HG02678 (cell line): ENCODE results near the gene EEIG1.

Experiments used
- ATAC-seq: cut with Tn5 transposase; IDR thresholded peaks from one replicate; pipeline ENCODE4 v1.9.1; 2021; ENCODE audit warnings: mild to moderate bottlenecking, moderate library complexity; ENCODE audit not compliant: unreplicated experiment

Gene EEIG1

GRCh38 chr9:127961155-127961490, 19.7 kb downstream of the EEIG1 start:
- ATAC-seq = no peak

- ATAC-seq = no peak
Measured at GRCh38 chr9:127960410-127961154, 20.2 kb downstream of the EEIG1 start.

- no peak for ATAC-seq
Measured at GRCh38 chr9:127959841-127960409, 20.9 kb downstream of the EEIG1 start.

GRCh38 chr9:127959398-127959797, 21.4 kb downstream of the EEIG1 start:
- ATAC-seq = no peak

GRCh38 chr9:127958728-127959127, 22.1 kb downstream of the EEIG1 start:
- no peak for ATAC-seq

GRCh38 chr9:127955294-127956015, 25.3 kb downstream of the EEIG1 start:
- no peak for ATAC-seq

- no peak for ATAC-seq
Measured at GRCh38 chr9:127954831-127955293, 25.9 kb downstream of the EEIG1 start.

- ATAC-seq = no peak
Measured at GRCh38 chr9:127953768-127954505, 26.9 kb downstream of the EEIG1 start.

GRCh38 chr9:127953154-127953553, 27.6 kb downstream of the EEIG1 start:
- no peak for ATAC-seq

GRCh38 chr9:127950513-127951289, 30.1 kb downstream of the EEIG1 start:
- ATAC-seq = no peak

- ATAC-seq = no peak
Measured at GRCh38 chr9:127949827-127950512, 30.8 kb downstream of the EEIG1 start.

- ATAC-seq = no peak
Measured at GRCh38 chr9:127947841-127948710, 32.7 kb downstream of the EEIG1 start.

- no peak for ATAC-seq
Measured at GRCh38 chr9:127946728-127947127, 34.1 kb downstream of the EEIG1 start.

GRCh38 chr9:127945942-127946341, 34.8 kb downstream of the EEIG1 start:
- no peak for ATAC-seq

GRCh38 chr9:127945338-127945737, 35.5 kb downstream of the EEIG1 start:
- ATAC-seq = no peak

GRCh38 chr9:127944586-127945218, 36.1 kb downstream of the EEIG1 start:
- ATAC-seq = no peak

GRCh38 chr9:127943731-127944144, 37.1 kb downstream of the EEIG1 start:
- no peak for ATAC-seq

- no peak for ATAC-seq
Measured at GRCh38 chr9:127943011-127943662, 37.7 kb downstream of the EEIG1 start.
